HG03025 (cell line): ENCODE results near the gene CABCOCO1.

Source experiments
- ATAC-seq: cut with Tn5 transposase; IDR thresholded peaks from one replicate; pipeline ENCODE4 v1.9.1; 2021; ENCODE audit warnings: mild to moderate bottlenecking, moderate library complexity; ENCODE audit not compliant: unreplicated experiment, low FRiP score

The CABCOCO1 gene

DNA sequence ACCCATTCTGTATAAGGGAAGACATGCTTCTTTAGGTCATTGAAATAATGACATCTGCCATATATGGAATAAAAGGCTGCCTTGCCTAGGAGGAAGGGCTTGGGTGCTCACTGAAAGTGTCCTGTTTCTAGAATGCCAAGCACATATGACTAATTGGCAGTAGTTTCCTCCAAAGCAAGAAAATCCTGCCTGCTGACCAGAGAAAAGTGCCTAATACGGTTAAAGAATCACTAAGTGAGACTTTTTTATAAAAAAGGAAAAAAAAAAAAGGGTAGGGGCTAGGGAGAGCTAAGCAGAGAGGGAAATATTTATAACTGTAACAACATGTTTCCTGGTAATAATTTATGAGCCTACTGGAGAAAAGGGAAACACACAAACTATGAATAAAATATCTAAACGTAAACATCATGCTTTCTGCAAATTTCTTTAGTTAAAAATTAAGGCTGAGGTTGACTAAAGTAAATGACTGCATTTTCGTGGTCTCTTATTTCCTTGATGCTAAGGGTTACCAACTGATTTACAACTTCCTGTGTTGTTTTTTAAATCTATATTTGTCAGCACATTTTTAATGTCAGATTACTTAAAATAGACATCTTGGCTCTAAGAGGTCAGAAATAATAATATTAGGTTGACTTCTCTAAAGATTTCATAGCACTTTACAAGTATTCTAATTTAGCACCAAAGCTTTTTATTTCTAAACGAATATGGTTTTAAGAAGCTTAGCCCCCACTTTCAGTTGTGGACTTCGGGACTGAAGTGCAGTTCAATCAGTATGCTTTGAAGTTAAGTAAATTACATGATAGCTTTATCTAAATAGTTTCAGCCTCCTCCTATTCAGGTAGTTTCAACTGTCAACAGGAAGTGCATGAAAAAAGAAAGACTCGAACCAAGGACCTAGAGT lies 89.6 kb downstream of the CABCOCO1 start:
- ATAC-seq, result no peak

DNA sequence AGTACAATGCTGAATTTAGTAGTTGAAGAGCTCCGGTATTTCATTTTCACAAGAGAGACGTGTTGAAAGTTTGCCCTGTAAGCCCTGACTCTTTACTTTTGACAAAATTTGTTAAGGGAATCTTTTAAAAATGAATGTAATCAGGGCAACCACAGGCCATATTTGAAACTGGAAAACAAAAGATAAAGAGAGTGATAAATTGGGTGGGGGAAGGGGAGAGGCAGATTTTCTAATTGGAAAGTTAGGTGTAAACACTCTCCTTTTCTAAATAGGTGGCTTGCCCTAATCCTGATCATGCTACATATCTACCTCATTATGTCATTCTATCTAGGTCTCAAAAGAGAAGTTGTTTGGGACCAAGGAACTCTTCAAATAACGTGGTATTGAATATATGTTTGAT lies 90.7 kb downstream of the CABCOCO1 start:
- ATAC-seq, result no peak

DNA sequence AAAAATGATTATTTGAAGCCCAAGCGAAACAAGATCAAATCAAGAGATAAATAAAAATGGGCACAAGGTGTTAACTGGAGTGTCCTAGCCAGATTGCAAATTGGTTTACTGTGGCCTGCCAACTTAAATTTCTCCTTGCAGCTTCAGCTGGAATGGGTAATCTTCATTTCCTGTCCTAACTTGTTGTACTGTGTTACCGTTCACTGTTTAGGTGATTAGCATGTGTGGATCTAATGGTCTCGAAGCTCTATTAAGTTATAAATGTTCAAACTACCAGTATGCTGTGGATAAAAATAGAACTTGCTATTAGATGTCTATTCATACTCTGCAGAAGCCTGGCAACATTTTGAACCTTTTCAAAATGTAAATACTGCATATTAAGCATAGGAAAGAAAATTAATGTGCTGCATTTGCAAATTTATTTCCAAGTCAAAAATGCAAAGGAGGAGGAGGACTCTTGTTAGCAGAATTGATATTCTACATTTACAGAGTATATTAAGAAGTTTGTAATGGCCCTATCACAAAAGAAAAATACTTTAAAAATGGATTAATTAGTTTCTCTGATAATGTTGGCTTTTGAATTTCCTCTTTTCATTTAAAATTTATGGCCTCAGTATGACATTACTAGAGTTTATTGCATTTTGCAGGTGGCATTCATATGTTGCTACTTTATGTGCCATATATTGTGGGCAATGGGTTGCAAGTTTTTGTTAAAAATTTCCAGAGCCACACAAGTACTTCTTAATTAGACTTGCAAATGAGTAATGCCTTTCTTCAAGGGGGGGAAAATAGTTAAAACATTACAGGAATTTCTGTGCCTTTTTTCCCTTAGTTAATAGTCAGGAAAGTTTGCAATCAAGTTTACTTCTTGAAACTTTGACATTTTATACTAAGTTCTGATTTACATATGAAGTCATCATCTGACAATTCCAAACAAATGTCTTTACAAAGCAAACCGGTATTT lies 92.1 kb downstream of the CABCOCO1 start:
- no peak for ATAC-seq

DNA sequence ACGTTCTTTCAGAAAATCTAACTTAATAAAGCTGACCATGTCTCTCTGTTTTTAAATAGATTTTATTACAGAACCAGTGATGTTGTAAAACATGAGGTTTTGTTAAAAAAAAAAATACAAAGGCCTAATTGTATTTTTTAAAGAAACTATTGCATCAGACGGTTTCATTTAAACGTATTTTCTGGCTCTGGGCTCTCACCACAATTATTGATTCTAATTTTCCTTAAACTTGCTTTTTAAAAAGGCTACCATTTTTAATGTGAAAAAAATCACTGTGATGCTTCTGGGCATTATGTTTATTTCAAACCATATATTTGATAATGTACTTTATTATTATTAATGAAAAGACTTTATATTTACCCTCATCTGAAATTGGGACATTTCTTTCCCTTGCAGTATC lies 94.3 kb downstream of the CABCOCO1 start:
- ATAC-seq, result no peak

DNA sequence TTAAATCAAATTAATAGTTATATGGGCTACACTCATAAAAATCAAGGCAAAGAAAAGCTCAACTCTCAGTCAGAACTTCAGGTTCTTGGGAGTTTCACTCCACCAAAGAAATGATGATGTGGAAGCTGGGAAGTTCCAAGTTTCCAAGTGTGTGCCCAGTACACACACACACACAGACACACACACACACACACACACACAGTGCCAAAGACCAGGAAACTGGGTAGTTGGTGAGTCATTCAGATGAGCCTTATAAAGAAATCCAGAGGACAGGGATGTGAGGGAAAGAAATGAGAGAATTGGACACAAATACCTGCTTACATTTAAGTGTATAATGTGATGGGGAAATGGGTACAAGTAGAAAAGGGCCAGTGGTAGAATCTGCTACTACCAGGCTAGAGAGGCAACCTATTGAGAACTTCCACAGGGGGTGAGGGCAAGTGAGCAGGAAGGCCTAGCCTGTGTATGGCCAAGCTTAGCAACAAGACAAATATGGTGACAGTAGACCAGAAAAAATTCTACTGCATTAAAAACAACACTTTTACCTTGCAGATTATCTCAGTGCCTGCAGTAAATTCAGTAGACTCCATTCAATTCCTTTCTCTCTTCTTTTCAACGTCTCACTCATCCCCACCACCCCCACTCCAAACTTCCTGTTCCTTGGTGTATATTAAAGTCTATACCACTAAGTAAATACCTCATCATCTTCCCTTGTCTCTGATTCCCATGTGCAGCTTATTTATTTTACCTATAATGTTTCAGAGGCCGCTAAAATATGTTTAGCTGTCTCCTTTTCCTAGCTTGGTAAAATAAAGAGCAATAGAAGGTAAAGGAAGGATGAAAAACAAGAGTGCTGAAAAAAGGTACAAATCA lies 95.0 kb downstream of the CABCOCO1 start:
- ATAC-seq, result no peak

- ATAC-seq, result no peak
Measured at GRCh38 chr10:61758433-61758832, 95.7 kb downstream of the CABCOCO1 start.

GRCh38 chr10:61759751-61760150 lies 97.0 kb downstream of the CABCOCO1 start:
- ATAC-seq, result no peak

GRCh38 chr10:61760943-61761824 lies 98.5 kb downstream of the CABCOCO1 start:
- ATAC-seq, result no peak

- ATAC-seq, result no peak
Measured at GRCh38 chr10:61761825-61762217, 99.1 kb downstream of the CABCOCO1 start.

DNA sequence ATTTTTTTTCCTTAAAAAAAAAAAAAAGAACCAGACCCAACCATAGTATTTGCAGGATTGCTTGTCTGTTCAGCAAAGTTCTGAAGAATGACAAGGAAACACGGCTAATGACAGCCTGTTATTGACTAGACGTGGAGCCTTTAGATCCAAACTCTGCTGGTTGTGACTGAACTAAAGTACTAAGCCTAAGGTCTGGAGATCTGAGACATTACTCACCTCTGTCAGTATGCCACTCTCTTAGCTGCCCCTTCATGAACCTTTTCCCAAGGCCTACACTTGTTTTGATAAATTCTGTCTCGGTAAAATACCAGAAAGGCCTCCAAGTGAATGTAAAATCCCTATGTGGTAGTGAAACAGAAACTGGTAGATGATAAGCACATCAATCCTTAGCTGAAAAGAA lies 101.0 kb downstream of the CABCOCO1 start:
- ATAC-seq, result no peak

GRCh38 chr10:61764486-61764885 lies 101.8 kb downstream of the CABCOCO1 start:
- no peak for ATAC-seq

- ATAC-seq, result no peak
Measured at GRCh38 chr10:61765176-61766087, 102.7 kb downstream of the CABCOCO1 start.

DNA sequence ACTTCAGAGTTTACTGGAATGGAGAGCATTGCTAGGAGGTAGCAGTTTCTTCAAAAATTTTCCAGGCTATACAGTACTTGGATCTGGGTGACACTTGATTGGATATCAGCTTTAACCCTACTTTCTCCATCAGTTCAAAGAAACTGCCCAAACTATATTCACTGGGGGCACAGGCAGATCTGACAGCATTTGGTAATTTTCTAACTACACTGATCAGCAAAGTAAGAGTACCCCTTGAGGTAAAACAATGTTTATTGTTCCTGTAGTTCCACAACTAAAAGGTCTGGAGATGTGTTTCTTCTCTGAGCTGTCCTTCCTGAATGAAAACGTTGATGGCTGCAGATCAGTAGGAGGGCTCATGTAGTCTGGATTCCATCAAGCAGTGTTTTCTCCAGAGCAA lies 104.2 kb downstream of the CABCOCO1 start:
- ATAC-seq, result no peak

GRCh38 chr10:61774031-61774430 lies 111.3 kb downstream of the CABCOCO1 start:
- no peak for ATAC-seq

GRCh38 chr10:61775111-61775510 lies 112.4 kb downstream of the CABCOCO1 start:
- ATAC-seq, result no peak

DNA sequence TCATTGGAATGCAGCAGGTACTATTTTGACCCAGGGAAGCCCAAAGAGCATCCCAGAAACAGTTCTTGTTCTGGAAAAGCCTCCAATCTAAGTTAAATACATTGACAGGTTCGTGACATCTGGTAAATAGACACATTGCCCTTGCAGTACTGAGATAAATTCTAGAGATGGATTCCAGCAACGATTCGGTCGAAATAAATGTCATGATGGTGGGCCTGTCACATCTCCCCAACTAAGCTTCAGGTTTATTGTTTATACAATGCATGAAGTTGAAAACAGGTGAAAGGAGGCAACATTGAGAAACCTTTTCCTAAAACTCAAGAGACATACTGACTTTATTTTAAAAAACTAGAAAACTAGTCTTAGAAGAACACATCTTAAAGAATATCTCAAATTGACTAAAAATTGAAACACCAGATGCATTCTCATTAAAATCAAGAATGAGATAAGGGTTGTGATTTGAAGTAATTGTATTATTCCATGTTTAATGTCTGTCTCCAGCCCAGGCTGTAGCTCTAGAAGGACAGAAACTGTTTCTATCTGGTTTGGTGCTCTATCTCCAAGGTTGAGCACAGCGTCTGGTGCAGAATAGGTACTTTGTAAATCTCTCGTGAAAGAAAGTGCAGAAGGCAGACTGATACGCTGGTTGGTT lies 114.0 kb downstream of the CABCOCO1 start:
- no peak for ATAC-seq

GRCh38 chr10:61778137-61778536 lies 115.4 kb downstream of the CABCOCO1 start:
- no peak for ATAC-seq

DNA sequence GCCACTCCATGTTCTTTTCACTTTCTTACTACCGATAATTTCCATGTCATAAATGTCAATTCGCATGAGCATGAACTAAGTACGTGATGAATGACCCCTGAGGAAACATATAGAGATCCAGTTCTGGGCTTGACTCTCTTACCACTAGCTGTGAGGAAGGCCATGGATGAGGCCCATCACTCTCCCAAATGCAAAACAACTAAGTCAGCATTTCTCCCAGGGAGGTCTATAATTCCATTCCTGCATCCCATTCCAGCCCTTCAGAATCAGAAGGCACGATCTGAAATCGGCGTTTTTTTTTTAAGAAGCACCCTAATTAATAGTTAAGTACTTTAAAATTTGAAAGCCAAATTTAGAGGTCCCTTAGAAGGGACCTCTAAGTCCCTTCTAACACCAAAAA lies 116.5 kb downstream of the CABCOCO1 start:
- ATAC-seq, result no peak
